Bronchus fibroblast of lung (primary cell): ENCODE results near the gene GBP4. TPM values are rescaled to one million over a fixed set of nuclear protein-coding genes. Genes with fewer than 3 reads are reported as not detected.

Source experiments
- total RNA-seq: library from RNA; depleted of rRNA; stranded (reverse); fragments of >200 nt; gene quantifications from 2 replicates; pipeline ENCODE4 v1.2.3, GENCODE V29; 2015

GBP4 gene
- not detected in 2 replicates for total RNA-seq

GRCh38 chr1:89198491-89199072 lies at the start of gene GBP4:
GBP4 (minus strand) TSS chr1:89198942; CDS start chr1:89198834, 108 bp downstream.

GRCh38 chr1:89175601-89176256 lies 23.0 kb downstream of the GBP4 start, which contains the start of gene GBP7:
GBP7 (minus strand) TSS chr1:89176003; CDS start chr1:89171935, 4,068 bp downstream.

Other genes starting within 250 kb of the GBP4 start
- 26.8 and 34.8 TPM in 2 replicates for gene KYAT3, start 206.3 kb downstream of the GBP4 start, total RNA-seq
- 7.6 and 8.2 TPM in 2 replicates for gene RBMXL1, start 206.3 kb downstream of the GBP4 start, total RNA-seq
- 4.6 and 6.6 TPM in 2 replicates for gene GBP3, start 176.1 kb downstream of the GBP4 start, total RNA-seq
- gene GBP1, start 133.7 kb downstream of the GBP4 start, total RNA-seq = 13.6 and 14.4 TPM in 2 replicates
- 1.9 and 2.5 TPM in 2 replicates for gene GBP2, start 72.8 kb downstream of the GBP4 start, total RNA-seq
- not detected in 2 replicates for gene GBP7, start 22.9 kb downstream of the GBP4 start, total RNA-seq
- gene GBP5, start 73.9 kb upstream of the GBP4 start, total RNA-seq = not detected in 2 replicates
- gene GBP6, start 165.1 kb upstream of the GBP4 start, total RNA-seq = not detected in 2 replicates